ENCODE data around the gene TAF1A.
A peak's percentile ranks its signal among the peaks of the same experiment; 100 is the strongest.

The TAF1A gene
- 5.0 to 7.7 (median 5.6) reads per million in 3 donors for total RNA-seq

DNA sequence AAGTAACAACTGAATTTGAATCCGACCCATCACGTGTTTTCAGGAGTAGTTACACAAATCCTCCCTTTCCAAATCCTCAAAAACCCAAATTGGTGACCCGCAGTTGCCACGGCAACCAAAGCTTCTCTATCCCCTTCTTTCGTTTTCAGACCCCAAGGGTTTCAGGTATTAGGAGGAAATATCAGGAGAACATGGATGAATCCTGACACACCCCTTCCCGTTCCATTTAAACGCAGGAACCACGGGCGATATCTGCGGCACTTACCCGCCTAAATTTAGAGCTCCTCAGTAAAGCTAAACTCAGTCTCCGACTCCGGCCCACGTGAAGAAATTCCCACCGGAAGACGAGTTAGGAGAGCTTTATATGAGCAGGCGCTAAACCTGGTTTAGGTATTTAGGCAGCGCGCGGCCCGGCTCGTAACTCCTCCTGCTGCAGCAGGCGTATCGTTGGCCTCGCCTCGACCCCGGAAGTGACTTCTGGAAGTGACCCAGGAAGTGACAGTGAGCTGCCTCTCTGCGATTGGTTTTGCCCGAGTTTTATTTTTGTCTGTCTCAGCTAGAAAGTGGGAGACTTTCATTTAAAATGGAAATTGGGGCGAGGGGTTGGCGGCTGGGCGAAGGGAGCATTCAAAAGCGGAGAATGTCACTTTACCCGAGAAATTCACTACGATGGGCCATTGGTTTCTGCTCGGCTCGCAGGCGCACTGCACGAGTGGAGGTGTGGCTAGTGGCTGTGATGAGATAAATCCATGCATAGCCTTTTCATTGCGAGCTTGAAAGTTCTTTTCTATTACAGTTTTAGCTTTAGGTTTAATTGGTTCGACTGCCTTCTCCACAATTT lies at the start of gene TAF1A:
TAF1A (minus strand) TSS at position 472 of the 841 bp plus-strand sequence.
- peak; percentile 73 to 84 (median 80) for DNase-seq
- H3K4me3 ChIP-seq (ENCODE audit: insufficient read depth, low read depth, low read length, poor library complexity, severe bottlenecking), result peak within 1 kb of the TSS; percentile 91
- H3K27ac ChIP-seq (ENCODE audit: insufficient read depth, low read length, poor library complexity, severe bottlenecking), result peak within 1 kb of the TSS; percentile 85
- H3K36me3 ChIP-seq (ENCODE audit: control insufficient read depth, insufficient read depth, low read length), result no peaks in the 10 kb centered on the region
- no peaks in the 10 kb centered on the region for H3K9me3 ChIP-seq (ENCODE audit: control insufficient read depth, low read length)
- H3K27me3 ChIP-seq (replicated peaks; ENCODE audit: control insufficient read depth, insufficient read depth, low read length, poor library complexity, severe bottlenecking), result no peaks in the 10 kb centered on the region
- H3K4me1 ChIP-seq (ENCODE audit: control insufficient read depth, insufficient read depth, low read length, poor library complexity, severe bottlenecking), result peaks cover 10% of the 10 kb centered on the region

DNA sequence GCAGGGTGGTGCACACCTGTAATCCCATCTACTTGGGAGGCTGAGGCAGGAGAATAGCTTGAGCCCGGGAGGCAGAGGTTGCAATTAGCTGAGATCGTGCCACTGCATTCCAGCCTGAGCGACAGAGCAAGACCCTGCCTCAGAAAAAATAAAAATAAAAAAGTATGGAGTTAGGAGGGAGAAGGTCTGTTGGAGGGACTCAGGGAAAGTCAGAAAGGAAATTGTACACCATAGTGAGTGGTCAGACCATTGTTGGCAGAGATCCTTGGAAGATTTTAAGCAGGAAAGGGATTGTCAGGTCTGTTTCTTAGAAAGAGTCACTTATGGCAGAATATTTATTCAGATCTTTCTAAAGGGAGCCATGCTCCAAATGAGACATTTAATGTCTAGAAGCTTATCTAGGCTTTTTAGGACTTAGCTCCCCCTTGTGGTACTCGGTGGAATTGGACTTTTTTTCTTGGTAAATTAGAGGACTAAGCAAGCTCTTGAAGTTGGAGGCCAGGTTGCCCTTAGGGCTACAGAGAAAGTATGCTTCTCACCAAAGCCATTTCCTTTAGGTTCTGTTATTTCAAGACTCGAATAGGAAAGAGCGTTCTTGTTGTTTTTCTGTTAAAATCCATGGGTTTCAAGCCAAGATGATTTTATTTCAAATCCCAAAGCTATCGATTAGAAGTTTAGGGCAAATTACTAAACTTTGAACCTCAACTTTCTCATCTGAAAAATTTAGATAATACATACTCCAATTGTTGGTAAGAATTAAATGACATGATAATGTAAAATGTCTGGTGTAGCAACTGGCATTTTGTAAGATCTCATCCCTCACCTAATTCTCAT lies 44.7 kb upstream of the TAF1A start:
- no peak overlapping the region for H3K27ac ChIP-seq (ENCODE audit: insufficient read depth, low read length, poor library complexity, severe bottlenecking)
- DNase-seq, result peak in 2 of 3 donors; percentile 21 to 60
- H3K36me3 ChIP-seq (ENCODE audit: control insufficient read depth, insufficient read depth, low read length), result peaks cover 18% of the 10 kb centered on the region

DNA sequence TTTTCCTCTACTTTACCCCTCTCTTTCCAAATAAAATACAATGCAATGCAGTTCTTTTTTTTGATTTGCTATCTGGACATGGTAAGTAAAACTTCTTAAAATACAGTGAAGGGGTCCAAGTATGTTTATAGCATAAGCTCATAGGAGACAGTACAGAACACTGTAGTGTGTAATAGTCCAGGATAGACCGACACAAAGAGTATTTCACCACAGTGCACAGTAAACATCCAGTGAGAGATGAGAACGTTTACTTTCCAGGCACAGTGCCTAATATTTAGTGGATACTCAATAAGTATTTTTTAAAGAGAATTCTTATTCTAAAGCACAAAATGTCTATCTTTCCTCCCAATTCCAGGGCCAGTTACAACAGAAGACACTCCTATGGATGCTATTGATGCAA lies 43.0 kb upstream of the TAF1A start:
- no peaks in the 10 kb centered on the region for H3K9me3 ChIP-seq (ENCODE audit: control insufficient read depth, low read length)
- no peaks in the 10 kb centered on the region for H3K27me3 ChIP-seq (replicated peaks; ENCODE audit: control insufficient read depth, insufficient read depth, low read length, poor library complexity, severe bottlenecking)
- peaks cover 31% of the 10 kb centered on the region for H3K36me3 ChIP-seq (ENCODE audit: control insufficient read depth, insufficient read depth, low read length)
- no peaks in the 10 kb centered on the region for H3K4me1 ChIP-seq (ENCODE audit: control insufficient read depth, insufficient read depth, low read length, poor library complexity, severe bottlenecking)
- H3K27ac ChIP-seq (ENCODE audit: insufficient read depth, low read length, poor library complexity, severe bottlenecking), result no peak overlapping the region
- no peak overlapping the region for H3K4me3 ChIP-seq (ENCODE audit: insufficient read depth, low read depth, low read length, poor library complexity, severe bottlenecking)
- no peak for DNase-seq

More for the DNA sequence above, 44.7 kb upstream of the TAF1A start:
- H3K27me3 ChIP-seq (replicated peaks; ENCODE audit: control insufficient read depth, insufficient read depth, low read length, poor library complexity, severe bottlenecking), result no peaks in the 10 kb centered on the region
- no peaks in the 10 kb centered on the region for H3K9me3 ChIP-seq (ENCODE audit: control insufficient read depth, low read length)
- no peak overlapping the region for H3K4me3 ChIP-seq (ENCODE audit: insufficient read depth, low read depth, low read length, poor library complexity, severe bottlenecking)
- H3K4me1 ChIP-seq (ENCODE audit: control insufficient read depth, insufficient read depth, low read length, poor library complexity, severe bottlenecking), result no peaks in the 10 kb centered on the region

DNA sequence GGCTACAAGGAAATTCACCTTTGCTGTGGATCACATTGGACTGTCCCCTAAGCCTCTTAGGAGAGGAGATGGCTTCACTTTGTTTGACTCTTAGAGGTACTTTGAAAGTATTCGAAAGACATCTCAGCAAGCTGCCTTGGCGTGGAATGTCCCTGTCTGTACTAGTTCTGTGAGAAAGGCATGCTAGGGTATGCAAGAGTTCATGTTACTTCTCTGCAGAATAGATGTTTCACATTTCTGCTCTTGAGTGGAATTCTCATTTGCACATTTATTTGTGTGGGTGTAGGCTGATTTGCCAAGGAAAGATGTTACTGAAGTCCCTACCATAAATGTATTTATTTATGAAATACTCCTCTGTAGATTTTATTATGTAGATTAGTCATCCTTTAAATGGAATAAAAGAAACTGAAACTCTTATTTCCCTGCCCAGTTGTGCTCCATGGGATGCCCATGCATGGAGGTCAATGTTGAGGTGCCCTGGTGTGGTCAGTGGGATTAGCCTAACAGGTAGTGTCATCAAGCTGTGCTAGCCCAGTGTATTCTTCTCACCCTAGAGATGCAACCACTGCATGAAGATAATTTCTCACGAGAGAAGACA lies 42.0 kb upstream of the TAF1A start:
- DNase-seq, result no peak
- H3K36me3 ChIP-seq (ENCODE audit: control insufficient read depth, insufficient read depth, low read length), result peaks cover 42% of the 10 kb centered on the region

DNA sequence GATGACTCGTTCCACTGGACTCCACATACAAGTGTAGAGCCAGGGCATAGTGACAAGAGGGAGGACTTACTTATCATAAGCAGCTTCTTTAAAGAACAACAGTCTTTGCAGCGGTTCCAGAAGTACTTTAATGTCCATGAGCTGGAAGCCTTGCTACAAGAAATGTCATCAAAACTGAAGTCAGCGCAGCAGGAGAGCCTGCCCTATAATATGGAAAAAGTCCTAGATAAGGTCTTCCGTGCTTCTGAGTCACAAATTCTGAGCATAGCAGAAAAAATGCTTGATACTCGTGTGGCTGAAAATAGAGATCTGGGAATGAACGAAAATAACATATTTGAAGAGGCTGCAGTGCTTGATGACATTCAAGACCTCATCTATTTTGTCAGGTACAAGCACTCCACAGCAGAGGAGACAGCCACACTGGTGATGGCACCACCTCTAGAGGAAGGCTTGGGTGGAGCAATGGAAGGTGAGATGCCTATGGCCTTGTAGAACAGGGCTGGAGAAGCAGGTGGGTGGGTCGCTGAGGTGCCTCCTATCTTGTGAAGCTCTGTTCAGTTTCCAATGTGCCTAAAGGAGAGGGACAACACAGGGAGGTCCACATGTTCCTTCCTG lies 40.3 kb upstream of the TAF1A start:
- Histone ChIP-seq H3K27me3 (replicated peaks; ENCODE audit: control insufficient read depth, insufficient read depth, low read length, poor library complexity, severe bottlenecking) (no peaks in the 10 kb centered on the region), H3K4me3 (ENCODE audit: insufficient read depth, low read depth, low read length, poor library complexity, severe bottlenecking) (no peak overlapping the region), H3K36me3 (ENCODE audit: control insufficient read depth, insufficient read depth, low read length) (peaks cover 40% of the 10 kb centered on the region), H3K27ac (ENCODE audit: insufficient read depth, low read length, poor library complexity, severe bottlenecking) (no peak overlapping the region), H3K4me1 (ENCODE audit: control insufficient read depth, insufficient read depth, low read length, poor library complexity, severe bottlenecking) (no peaks in the 10 kb centered on the region), H3K9me3 (ENCODE audit: control insufficient read depth, low read length) (no peaks in the 10 kb centered on the region)
- no peak for DNase-seq

More for the DNA sequence above, 42.0 kb upstream of the TAF1A start:
- Histone ChIP-seq H3K4me3 (ENCODE audit: insufficient read depth, low read depth, low read length, poor library complexity, severe bottlenecking) (no peak overlapping the region), H3K27ac (ENCODE audit: insufficient read depth, low read length, poor library complexity, severe bottlenecking) (no peak overlapping the region), H3K4me1 (ENCODE audit: control insufficient read depth, insufficient read depth, low read length, poor library complexity, severe bottlenecking) (no peaks in the 10 kb centered on the region), H3K9me3 (ENCODE audit: control insufficient read depth, low read length) (no peaks in the 10 kb centered on the region), H3K27me3 (replicated peaks; ENCODE audit: control insufficient read depth, insufficient read depth, low read length, poor library complexity, severe bottlenecking) (no peaks in the 10 kb centered on the region)

DNA sequence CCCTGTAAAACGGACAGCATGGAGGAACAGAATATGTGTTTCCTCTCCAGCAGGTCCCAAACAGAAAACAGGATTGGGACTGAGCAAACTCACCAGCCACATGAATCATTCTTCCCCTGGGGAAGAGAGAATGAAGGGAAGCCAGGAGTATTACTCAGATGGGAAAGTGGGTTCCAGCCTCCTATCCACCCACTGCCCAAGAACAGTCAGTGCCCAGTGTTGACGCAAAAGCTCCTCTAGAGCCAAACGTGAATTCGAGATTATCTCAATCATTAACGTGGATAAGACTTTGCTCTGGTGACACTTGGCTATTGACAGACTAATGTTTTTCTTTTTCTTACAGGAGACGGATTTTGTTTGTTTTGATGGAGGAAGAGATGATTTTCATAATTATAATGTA lies 37.5 kb upstream of the TAF1A start:
- Histone ChIP-seq H3K27ac (ENCODE audit: insufficient read depth, low read length, poor library complexity, severe bottlenecking) (no peak overlapping the region), H3K4me1 (ENCODE audit: control insufficient read depth, insufficient read depth, low read length, poor library complexity, severe bottlenecking) (no peaks in the 10 kb centered on the region), H3K27me3 (replicated peaks; ENCODE audit: control insufficient read depth, insufficient read depth, low read length, poor library complexity, severe bottlenecking) (no peaks in the 10 kb centered on the region), H3K36me3 (ENCODE audit: control insufficient read depth, insufficient read depth, low read length) (peaks cover 38% of the 10 kb centered on the region), H3K9me3 (ENCODE audit: control insufficient read depth, low read length) (no peaks in the 10 kb centered on the region), H3K4me3 (ENCODE audit: insufficient read depth, low read depth, low read length, poor library complexity, severe bottlenecking) (no peak overlapping the region)
- no peak for DNase-seq

DNA sequence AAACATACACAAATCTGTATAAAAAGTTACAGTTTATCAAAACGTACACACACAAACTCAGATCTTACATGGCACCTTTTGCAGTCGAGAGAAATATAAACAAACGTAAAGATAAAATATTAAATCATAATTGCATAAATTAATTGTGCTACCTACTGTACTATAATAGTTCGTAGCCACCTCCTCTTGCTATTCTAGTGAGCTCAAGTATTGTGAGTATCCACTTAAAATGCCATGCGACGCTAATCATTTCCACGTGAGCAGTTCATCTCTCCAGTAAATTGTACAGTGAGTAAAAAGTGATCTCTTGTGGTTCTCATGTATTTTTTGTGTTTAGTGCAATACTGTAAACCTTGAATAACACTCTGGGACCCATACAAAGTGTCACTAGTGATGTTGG lies 34.5 kb upstream of the TAF1A start:
- H3K27me3 ChIP-seq (replicated peaks; ENCODE audit: control insufficient read depth, insufficient read depth, low read length, poor library complexity, severe bottlenecking), result no peaks in the 10 kb centered on the region
- no peak overlapping the region for H3K27ac ChIP-seq (ENCODE audit: insufficient read depth, low read length, poor library complexity, severe bottlenecking)
- DNase-seq, result no peak
- no peak overlapping the region for H3K4me3 ChIP-seq (ENCODE audit: insufficient read depth, low read depth, low read length, poor library complexity, severe bottlenecking)
- H3K4me1 ChIP-seq (ENCODE audit: control insufficient read depth, insufficient read depth, low read length, poor library complexity, severe bottlenecking), result peaks cover under 1% of the 10 kb centered on the region
- peaks cover 33% of the 10 kb centered on the region for H3K36me3 ChIP-seq (ENCODE audit: control insufficient read depth, insufficient read depth, low read length)
- H3K9me3 ChIP-seq (ENCODE audit: control insufficient read depth, low read length), result no peaks in the 10 kb centered on the region

DNA sequence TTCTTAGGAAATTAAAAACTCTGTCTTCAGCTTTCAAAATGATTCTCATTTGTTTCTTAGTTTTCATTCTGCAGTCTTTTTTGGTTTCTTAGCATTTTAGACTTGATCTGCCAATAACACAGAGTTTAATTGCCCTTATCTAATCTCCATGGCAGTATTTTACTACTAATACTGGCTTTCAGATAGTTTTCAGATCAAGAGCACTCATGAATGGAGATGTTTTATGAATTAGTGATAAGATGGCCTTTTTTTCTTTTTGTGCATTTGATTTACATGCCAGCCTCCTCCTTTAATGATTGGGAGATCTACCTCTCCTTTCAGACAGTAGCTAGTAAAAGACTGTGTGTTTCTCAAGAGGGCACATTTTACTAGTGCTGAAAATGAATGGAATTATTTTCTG lies 33.7 kb upstream of the TAF1A start:
- no peak for DNase-seq
- H3K27me3 ChIP-seq (replicated peaks; ENCODE audit: control insufficient read depth, insufficient read depth, low read length, poor library complexity, severe bottlenecking), result no peaks in the 10 kb centered on the region
- H3K27ac ChIP-seq (ENCODE audit: insufficient read depth, low read length, poor library complexity, severe bottlenecking), result no peak overlapping the region
- H3K4me3 ChIP-seq (ENCODE audit: insufficient read depth, low read depth, low read length, poor library complexity, severe bottlenecking), result no peak overlapping the region
- peaks cover 5% of the 10 kb centered on the region for H3K4me1 ChIP-seq (ENCODE audit: control insufficient read depth, insufficient read depth, low read length, poor library complexity, severe bottlenecking)
- peaks cover 26% of the 10 kb centered on the region for H3K36me3 ChIP-seq (ENCODE audit: control insufficient read depth, insufficient read depth, low read length)
- H3K9me3 ChIP-seq (ENCODE audit: control insufficient read depth, low read length), result no peaks in the 10 kb centered on the region

DNA sequence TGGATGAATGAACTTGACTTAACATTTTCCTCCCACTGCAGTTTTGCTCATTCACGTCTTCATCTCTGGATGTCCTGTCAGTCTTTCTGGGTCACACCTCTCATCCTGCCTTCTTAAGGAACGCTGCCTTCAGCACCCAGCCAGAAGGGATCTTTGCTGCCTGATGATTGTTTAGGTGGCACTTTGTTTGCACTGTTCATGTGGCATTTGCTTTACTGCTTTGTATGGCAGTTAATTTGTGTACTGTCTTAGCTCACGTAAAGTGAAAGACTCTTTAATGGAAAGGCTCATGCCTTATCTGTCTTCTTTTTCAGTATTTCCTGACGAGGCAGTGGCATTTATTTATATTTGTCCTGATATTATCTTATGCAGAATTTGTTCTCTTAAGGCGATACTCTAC lies 33.0 kb upstream of the TAF1A start:
- H3K27ac ChIP-seq (ENCODE audit: insufficient read depth, low read length, poor library complexity, severe bottlenecking), result no peak overlapping the region
- no peaks in the 10 kb centered on the region for H3K9me3 ChIP-seq (ENCODE audit: control insufficient read depth, low read length)
- no peak overlapping the region for H3K4me3 ChIP-seq (ENCODE audit: insufficient read depth, low read depth, low read length, poor library complexity, severe bottlenecking)
- H3K4me1 ChIP-seq (ENCODE audit: control insufficient read depth, insufficient read depth, low read length, poor library complexity, severe bottlenecking), result peaks cover 5% of the 10 kb centered on the region
- DNase-seq, result no peak
- peaks cover 19% of the 10 kb centered on the region for H3K36me3 ChIP-seq (ENCODE audit: control insufficient read depth, insufficient read depth, low read length)
- no peaks in the 10 kb centered on the region for H3K27me3 ChIP-seq (replicated peaks; ENCODE audit: control insufficient read depth, insufficient read depth, low read length, poor library complexity, severe bottlenecking)

All from effector memory CD4-positive, alpha-beta T cell (primary cell).